ENCODE data around the gene CPB1.

Gene CPB1

GRCh38 chr3:148881286-148881685 lies 53.7 kb downstream of the CPB1 start:
- no peak for DNase-seq (ENCODE audit: low read depth in 2 of 3, low spot score in 2 of 3)

GRCh38 chr3:148882288-148882687 lies 54.7 kb downstream of the CPB1 start:
- DNase-seq (ENCODE audit: low read depth in 2 of 3, low spot score in 2 of 3): no peak

GRCh38 chr3:148883163-148883562 lies 55.6 kb downstream of the CPB1 start:
- no peak for DNase-seq (ENCODE audit: low read depth in 2 of 3, low spot score in 2 of 3)

- no peak for DNase-seq (ENCODE audit: low read depth in 2 of 3, low spot score in 2 of 3)
Observed at GRCh38 chr3:148884261-148884660, 56.6 kb downstream of the CPB1 start.

DNA sequence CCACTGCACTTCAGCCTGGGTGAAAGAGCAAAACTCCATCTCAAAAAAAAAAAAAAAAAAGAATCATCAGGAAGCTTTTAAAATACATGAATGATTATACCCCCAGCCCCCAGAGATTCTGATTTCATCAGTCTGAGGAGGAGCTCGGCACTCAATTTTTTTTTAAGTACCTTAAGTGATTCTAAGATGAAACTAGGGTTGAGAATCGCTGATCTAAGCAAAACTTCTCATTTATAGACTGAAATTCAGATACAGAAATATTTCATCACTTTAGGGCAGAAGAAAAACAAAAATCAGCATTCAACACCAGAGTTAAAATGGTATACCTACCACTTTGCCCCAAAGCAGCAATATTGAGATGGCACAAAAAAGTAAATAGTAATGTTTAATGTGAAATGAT lies 62.2 kb downstream of the CPB1 start:
- DNase-seq (ENCODE audit: low read depth in 2 of 3, low spot score in 2 of 3): no peak

DNA sequence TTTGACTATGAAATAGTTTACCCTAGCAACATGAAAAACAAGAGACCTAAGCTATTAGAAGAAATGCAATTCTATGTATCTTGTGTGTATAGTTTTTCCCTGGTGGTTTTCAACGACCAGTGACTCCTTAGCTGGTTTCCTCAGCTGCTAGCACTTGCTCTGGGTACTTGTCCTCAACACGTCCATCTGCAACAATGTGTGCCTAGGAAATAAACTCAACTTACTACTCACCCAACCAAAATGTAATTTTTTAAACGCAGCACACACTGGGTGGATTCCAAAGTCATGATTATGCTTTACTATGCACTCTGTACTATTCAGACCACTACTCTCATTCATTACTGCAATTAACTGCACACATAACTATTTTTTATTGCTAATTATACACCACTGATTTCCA lies 68.5 kb downstream of the CPB1 start:
- no peak for DNase-seq (ENCODE audit: low read depth in 2 of 3, low spot score in 2 of 3)

GRCh38 chr3:148901987-148902791 lies 74.6 kb downstream of the CPB1 start:
- DNase-seq (ENCODE audit: low read depth in 2 of 3, low spot score in 2 of 3): no peak

DNA sequence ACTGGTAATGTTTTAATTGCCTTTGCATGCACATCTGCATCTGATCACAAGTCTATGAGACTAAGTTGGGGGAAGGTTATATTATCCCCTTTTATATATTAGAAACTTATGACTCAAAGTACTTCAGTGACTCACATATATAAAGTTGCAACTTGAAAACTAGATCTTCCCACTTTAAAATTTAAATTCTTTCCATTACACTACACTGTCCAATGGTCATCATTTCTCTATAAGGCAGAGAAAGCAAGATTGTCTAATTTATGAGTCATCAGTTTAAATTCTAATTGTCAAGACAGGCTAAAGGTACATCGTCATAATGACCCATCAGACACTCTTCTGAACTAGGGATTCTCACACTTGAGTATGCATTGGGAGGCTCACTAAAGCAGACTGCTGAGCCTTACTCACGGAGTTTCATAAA lies 75.4 kb downstream of the CPB1 start:
- no peak for DNase-seq (ENCODE audit: low read depth in 2 of 3, low spot score in 2 of 3)

DNA sequence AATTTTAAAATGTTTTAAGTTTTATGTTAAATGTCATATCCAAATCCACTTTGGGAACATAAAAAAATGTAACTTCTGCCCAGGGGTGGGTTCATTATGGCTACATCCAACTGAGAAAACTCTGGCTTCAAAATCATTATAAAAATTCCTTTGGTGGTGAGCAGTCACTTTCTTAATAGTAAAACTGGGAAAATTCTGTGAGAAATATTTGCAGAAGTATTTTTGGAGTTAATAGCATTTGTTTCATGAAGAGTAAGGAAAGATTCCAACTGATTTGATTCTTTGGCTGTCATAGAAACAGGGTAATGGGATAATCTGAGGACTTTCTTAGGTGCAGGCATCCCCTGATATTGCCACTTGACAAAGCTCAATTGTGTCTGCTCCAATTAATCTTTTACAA lies 76.3 kb downstream of the CPB1 start:
- DNase-seq (ENCODE audit: low read depth in 2 of 3, low spot score in 2 of 3): no peak

GRCh38 chr3:148906667-148907066 lies 79.1 kb downstream of the CPB1 start:
- DNase-seq (ENCODE audit: low read depth in 2 of 3, low spot score in 2 of 3): no peak
